GM23338 (cell line): Measurements from ENCODE around the gene IL6. TPM values are rescaled to one million over a fixed set of nuclear protein-coding genes. Genes with fewer than 3 reads are reported as not detected.

Source experiments
- ATAC-seq: fragments of 200-7000 bp; cut with Tn5 transposase; 3 replicates; pipeline ENCODE4 v1.9.1; 2020
- DNase-seq: peaks from one replicate; pipeline ENCODE4 v3.0.0-alpha.2; 2015; ENCODE audit warnings: low spot score
- H2AFZ ChIP-seq: fragments of 200-600 bp; sonication (generic); 2 replicates; pipeline ENCODE4 v1.8.0; 2016; ENCODE audit warnings: antibody characterized with exemption, mild to moderate bottlenecking, moderate library complexity
- H3F3A ChIP-seq: fragments of 200-600 bp; sonication (generic); replicated peaks from 2 replicates; pipeline ENCODE4 v1.8.0; 2017; ENCODE audit warnings: antibody characterized with exemption, mixed run types, low read depth
- H3K27ac ChIP-seq: fragments of 200-600 bp; sonication (generic); 2 replicates; pipeline ENCODE4 v1.6.1; 2016; ENCODE audit warnings: low read depth
- H3K27me3 ChIP-seq: fragments of 200-600 bp; sonication (generic); 2 replicates; pipeline ENCODE4 v1.8.0; 2016; ENCODE audit warnings: mild to moderate bottlenecking, mixed run types, moderate library complexity; ENCODE audit not compliant: insufficient read depth
- H3K36me3 ChIP-seq: fragments of 200-600 bp; sonication (generic); 2 replicates; pipeline ENCODE4 v1.8.0; 2016; ENCODE audit warnings: mild to moderate bottlenecking; ENCODE audit not compliant: insufficient read depth
- H3K4me1 ChIP-seq: fragments of 200-600 bp; sonication (generic); 2 replicates; pipeline ENCODE4 v1.8.0; 2016; ENCODE audit warnings: mild to moderate bottlenecking, moderate library complexity; ENCODE audit not compliant: insufficient read depth
- H3K4me2 ChIP-seq: fragments of 200-600 bp; sonication (generic); 2 replicates; pipeline ENCODE4 v1.7.1; 2017; ENCODE audit warnings: mixed run types
- H3K4me3 ChIP-seq: fragments of 200-600 bp; sonication (generic); 2 replicates; pipeline ENCODE4 v1.6.1; 2016; ENCODE audit warnings: mixed run types
- H3K79me2 ChIP-seq: fragments of 200-600 bp; sonication (generic); replicated peaks from 2 replicates; pipeline ENCODE4 v1.8.0; 2017; ENCODE audit warnings: mild to moderate bottlenecking; ENCODE audit not compliant: insufficient read depth
- H3K9me2 ChIP-seq: fragments of 200-600 bp; sonication (generic); 2 replicates; pipeline ENCODE4 v1.8.0; 2017; ENCODE audit not compliant: insufficient read depth
- H4K20me1 ChIP-seq: fragments of 200-600 bp; sonication (generic); replicated peaks from 2 replicates; pipeline ENCODE4 v1.8.0; 2017; ENCODE audit warnings: mild to moderate bottlenecking; ENCODE audit not compliant: insufficient read depth
- H3K27ac Mint-ChIP-seq: 2 replicates; pipeline ENCODE4 v1.8.0; 2020; ENCODE audit warnings: inconsistent platforms, mild to moderate bottlenecking, moderate library complexity, mixed read lengths
- H3K27me3 Mint-ChIP-seq: 3 replicates; pipeline ENCODE4 v1.8.0; 2022; ENCODE audit warnings: low read depth, mild to moderate bottlenecking, moderate library complexity, mixed read lengths, inconsistent platforms; ENCODE audit not compliant: insufficient read depth, poor library complexity
- H3K36me3 Mint-ChIP-seq: 3 replicates; pipeline ENCODE4 v1.8.0; 2021; ENCODE audit warnings: low read depth, mild to moderate bottlenecking, inconsistent platforms, moderate library complexity, mixed read lengths
- H3K4me1 Mint-ChIP-seq: 3 replicates; pipeline ENCODE4 v1.8.0; 2020; ENCODE audit warnings: mild to moderate bottlenecking, inconsistent platforms, mixed read lengths
- H3K4me3 Mint-ChIP-seq: 3 replicates; pipeline ENCODE4 v1.8.0; 2021; ENCODE audit warnings: moderate library complexity, mild to moderate bottlenecking, inconsistent platforms, mixed read lengths
- H3K9me3 Mint-ChIP-seq: 3 replicates; pipeline ENCODE4 v1.8.0; 2020; ENCODE audit warnings: moderate library complexity, mild to moderate bottlenecking, inconsistent platforms, mixed read lengths
- CREB1 ChIP-seq: fragments of 250-450 bp; sonication (Bioruptor Pico); IDR thresholded peaks from 2 replicates; pipeline ENCODE4 v1.5.0; 2020; ENCODE audit warnings: low read depth, mild to moderate bottlenecking, moderate library complexity
- ETS1 ChIP-seq: IDR thresholded peaks from 2 replicates; pipeline ENCODE4 v1.6.1; 2016; ENCODE audit warnings: antibody characterized with exemption
- EZH2 ChIP-seq: fragments of 200-600 bp; sonication (generic); IDR thresholded peaks from one replicate; pipeline ENCODE4 v1.8.0; 2017; ENCODE audit warnings: antibody characterized with exemption, mild to moderate bottlenecking, low read depth; ENCODE audit not compliant: unreplicated experiment
- EZH2phosphoT487 ChIP-seq: fragments of 200-600 bp; sonication (generic); IDR thresholded peaks from one replicate; pipeline ENCODE4 v1.8.1; 2018; ENCODE audit warnings: antibody characterized with exemption; ENCODE audit not compliant: unreplicated experiment
- JUNB ChIP-seq: IDR thresholded peaks from one replicate; pipeline ENCODE4 v1.6.1; 2016; ENCODE audit warnings: antibody characterized with exemption; ENCODE audit not compliant: unreplicated experiment
- NANOG ChIP-seq: IDR thresholded peaks from 2 replicates; pipeline ENCODE4 v1.6.1; 2016; ENCODE audit warnings: antibody characterized with exemption, borderline replicate concordance
- POLR2AphosphoS5 ChIP-seq: IDR thresholded peaks from 2 replicates; pipeline ENCODE4 v1.6.1; 2016; ENCODE audit warnings: antibody characterized with exemption, low read depth
- REST ChIP-seq: IDR thresholded peaks from one replicate; pipeline ENCODE4 v1.6.1; 2018; ENCODE audit warnings: antibody characterized with exemption; ENCODE audit not compliant: unreplicated experiment
- ZNF114 ChIP-seq: fragments of 250-450 bp; sonication (Bioruptor Pico); IDR thresholded peaks from 2 replicates; pipeline ENCODE4 v1.5.0; 2020; ENCODE audit warnings: mild to moderate bottlenecking, moderate library complexity
- ZNF331 ChIP-seq: fragments of 250-450 bp; sonication (Bioruptor Pico); IDR thresholded peaks from 2 replicates; pipeline ENCODE4 v1.5.0; 2020; ENCODE audit warnings: low read depth, mild to moderate bottlenecking, moderate library complexity
- ZNF462 ChIP-seq: fragments of 250-450 bp; sonication (Bioruptor Pico); IDR thresholded peaks from 2 replicates; pipeline ENCODE4 v1.5.0; 2020; ENCODE audit warnings: mild to moderate bottlenecking, moderate library complexity
- polyA plus RNA-seq: library from polyadenylated mRNA; unstranded; fragments of >200 nt; fragmentation: Nextera tagmentation; extraction: Ambion mirVana; gene quantifications from 2 replicates; pipeline ENCODE4 v1.2.1, GENCODE V29; 2016
- total RNA-seq: library from RNA; depleted of rRNA; stranded (reverse); fragments of >200 nt; shearing (Covaris generic); gene quantifications from 2 replicates; pipeline ENCODE4 v1.2.3, GENCODE V29; 2014
- TF ChIP-seq, protein P1 (sequence below), 2 experiments: fragments of 200-600 bp in 1 of 2; sonication (generic) in 1 of 2; conservative IDR thresholded peaks; 2 replicates each; pipeline versions ENCODE4 v1.5.1 to v1.6.1; 2016 to 2017; ENCODE audit warnings: antibody characterized with exemption in 2 of 2, low read depth in 2 of 2, mild to moderate bottlenecking in 2 of 2, moderate library complexity in 1 of 2

Gene IL6
- total and polyA plus RNA-seq, 2 experiments from 2014 or later = 1.6 TPM; not detected in 1

GRCh38 chr7:22723181-22723601, 3.8 kb upstream of the IL6 start:
- no peak overlapping the region for H3K27ac ChIP-seq
- H4K20me1 ChIP-seq = no peaks in the 10 kb centered on the region
- DNase-seq = no peak
- peaks cover 16% of the 10 kb centered on the region for H3K4me1 ChIP-seq
- no peak for ATAC-seq
- H3K27me3 ChIP-seq = no peaks in the 10 kb centered on the region; the same call in 1 of the 2 replicates
- Mint-ChIP-seq H3K9me3 (no peaks in the 10 kb centered on the region; the same call in 2 of the 3 replicates), H3K4me1 (peaks cover 32% of the 10 kb centered on the region), H3K36me3 (no peaks in the 10 kb centered on the region), H3K27ac (no peak overlapping the region), H3K4me3 (no peak overlapping the region), H3K27me3 (peaks cover 12% of the 10 kb centered on the region)
- H3K36me3 ChIP-seq = no peaks in the 10 kb centered on the region
- TF ChIP-seq CREB1 (no peak), EZH2 (no peak), NANOG (no peak), ZNF331 (CRISPR knock-in tag) (no peak), ETS1 (no peak), REST (no peak), POLR2AphosphoS5 (no peak), ZNF462 (no peak), JUNB (no peak), ZNF114 (no peak), EZH2phosphoT487 (no peak)
- TF ChIP-seq, protein P1, sequence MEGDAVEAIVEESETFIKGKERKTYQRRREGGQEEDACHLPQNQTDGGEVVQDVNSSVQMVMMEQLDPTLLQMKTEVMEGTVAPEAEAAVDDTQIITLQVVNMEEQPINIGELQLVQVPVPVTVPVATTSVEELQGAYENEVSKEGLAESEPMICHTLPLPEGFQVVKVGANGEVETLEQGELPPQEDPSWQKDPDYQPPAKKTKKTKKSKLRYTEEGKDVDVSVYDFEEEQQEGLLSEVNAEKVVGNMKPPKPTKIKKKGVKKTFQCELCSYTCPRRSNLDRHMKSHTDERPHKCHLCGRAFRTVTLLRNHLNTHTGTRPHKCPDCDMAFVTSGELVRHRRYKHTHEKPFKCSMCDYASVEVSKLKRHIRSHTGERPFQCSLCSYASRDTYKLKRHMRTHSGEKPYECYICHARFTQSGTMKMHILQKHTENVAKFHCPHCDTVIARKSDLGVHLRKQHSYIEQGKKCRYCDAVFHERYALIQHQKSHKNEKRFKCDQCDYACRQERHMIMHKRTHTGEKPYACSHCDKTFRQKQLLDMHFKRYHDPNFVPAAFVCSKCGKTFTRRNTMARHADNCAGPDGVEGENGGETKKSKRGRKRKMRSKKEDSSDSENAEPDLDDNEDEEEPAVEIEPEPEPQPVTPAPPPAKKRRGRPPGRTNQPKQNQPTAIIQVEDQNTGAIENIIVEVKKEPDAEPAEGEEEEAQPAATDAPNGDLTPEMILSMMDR (conservative IDR thresholded peaks at IDR 0.05; ENCODE audit: low read depth in 2 of 2) = no peak
- no peak overlapping the region for H3K4me2 ChIP-seq
- no peaks in the 10 kb centered on the region; the same call in 1 of the 2 replicates for H3F3A ChIP-seq
- no peak overlapping the region; the same call in 1 of the 2 replicates for H2AFZ ChIP-seq
- H3K9me2 ChIP-seq = peaks cover 14% of the 10 kb centered on the region
- H3K79me2 ChIP-seq = no peaks in the 10 kb centered on the region
- no peak overlapping the region for H3K4me3 ChIP-seq
